NCI-H1105 treated with DMSO at 0.1 percent for 48 hours (cell line): Measurements from ENCODE around the gene TFAP2E.

ENCODE experiments used
- DNase-seq: peaks from one replicate; lab custom pipeline; 2025; lab: John Stamatoyannopoulos, UW

TFAP2E gene

DNA sequence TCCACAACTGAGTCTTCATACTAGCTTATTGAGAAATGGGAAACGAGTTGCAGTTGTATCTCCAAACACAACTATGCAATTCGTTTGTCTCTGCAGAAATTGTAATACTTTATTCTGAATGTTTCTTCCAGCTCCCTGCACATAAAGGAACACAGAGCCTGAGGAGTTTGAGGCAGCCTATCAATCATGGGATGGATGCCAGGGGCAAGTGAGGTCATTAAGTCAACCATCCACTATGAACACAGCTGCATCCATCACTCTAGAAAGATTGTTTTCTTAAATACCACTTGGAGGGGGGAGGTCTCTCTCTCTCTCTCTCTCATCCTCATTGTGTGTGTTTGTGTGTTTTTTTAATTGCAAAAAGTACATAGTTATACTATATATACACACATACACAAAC is 71.1 kb downstream of the TFAP2E start:
- DNase-seq = no peak
